Neuron (in vitro differentiated cells): Measurements from ENCODE around the gene DGAT2.

Experiments
- H2AFZ ChIP-seq: one replicate; pipeline ENCODE4 v1.6.1; 2013; ENCODE audit warnings: low read depth, mild to moderate bottlenecking, inconsistent platforms, low read length, moderate library complexity
- H3K27me3 ChIP-seq: one replicate; pipeline ENCODE4 v1.6.1; 2013; ENCODE audit warnings: low read length; ENCODE audit not compliant: insufficient read depth
- H3K36me3 ChIP-seq: one replicate; pipeline ENCODE4 v1.6.1; 2013; ENCODE audit warnings: low read length; ENCODE audit not compliant: insufficient read depth
- H3K4me1 ChIP-seq: one replicate; pipeline ENCODE4 v1.6.1; 2013; ENCODE audit warnings: low read length; ENCODE audit not compliant: insufficient read depth
- H3K4me3 ChIP-seq: 2 replicates; pipeline ENCODE4 v1.5.1; 2013; ENCODE audit warnings: mild to moderate bottlenecking, low read length, moderate library complexity
- H3K9me3 ChIP-seq: one replicate; pipeline ENCODE4 v1.6.1; 2013; ENCODE audit warnings: low read length

Gene DGAT2

DNA sequence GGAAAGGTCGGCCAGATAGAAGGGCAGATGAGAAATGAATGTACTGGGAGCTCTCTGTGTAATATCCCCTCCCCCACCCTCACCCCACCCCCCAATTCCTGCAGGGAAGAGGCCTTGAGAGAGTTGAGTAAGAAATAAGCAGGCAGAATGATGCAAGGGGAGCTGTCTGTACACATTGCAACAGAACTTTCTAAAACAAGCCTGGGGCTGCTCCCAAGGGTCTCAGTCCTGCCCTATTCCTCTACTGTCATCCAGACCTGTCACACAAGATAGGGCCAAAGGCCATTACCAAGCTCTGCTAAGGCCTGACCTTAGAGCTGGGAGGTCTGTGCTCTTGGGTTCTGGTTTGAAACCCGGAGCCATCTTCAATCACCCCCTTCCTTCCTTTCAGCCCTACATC lies 5.7 kb upstream of the DGAT2 start:
- peaks cover under 1% of the 10 kb centered on the region for H3K4me1 ChIP-seq

DNA sequence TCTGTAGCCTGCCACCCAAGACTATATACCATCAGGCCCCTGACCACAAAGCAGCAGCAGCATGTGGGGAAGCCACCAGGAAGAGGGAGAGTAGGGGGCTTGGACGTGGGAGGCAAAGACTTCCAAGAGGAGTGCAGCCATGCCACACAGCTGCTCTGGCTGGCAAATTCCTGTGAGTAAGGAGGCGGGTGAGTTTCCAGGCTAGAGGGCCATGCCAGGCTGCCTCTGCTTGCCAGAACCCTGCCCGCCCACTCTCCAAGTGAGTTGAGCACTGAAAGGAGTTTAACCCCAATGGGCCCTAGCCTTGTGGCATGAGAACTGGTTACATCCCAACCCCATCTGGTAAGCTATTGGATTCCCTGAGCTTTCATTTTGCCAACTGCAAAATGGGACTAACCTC lies 4.7 kb upstream of the DGAT2 start:
- H2AFZ ChIP-seq, result no peak overlapping the region
- no peaks in the 10 kb centered on the region for H3K36me3 ChIP-seq
- peaks cover 13% of the 10 kb centered on the region for H3K27me3 ChIP-seq
- peaks cover 7% of the 10 kb centered on the region for H3K4me1 ChIP-seq
- H3K9me3 ChIP-seq, result no peaks in the 10 kb centered on the region
- no peak overlapping the region for H3K4me3 ChIP-seq

More for the DNA sequence above, 5.7 kb upstream of the DGAT2 start:
- peaks cover 5% of the 10 kb centered on the region for H3K27me3 ChIP-seq
- H3K9me3 ChIP-seq, result no peaks in the 10 kb centered on the region
- no peak overlapping the region for H2AFZ ChIP-seq
- no peaks in the 10 kb centered on the region for H3K36me3 ChIP-seq
- no peak overlapping the region for H3K4me3 ChIP-seq

DNA sequence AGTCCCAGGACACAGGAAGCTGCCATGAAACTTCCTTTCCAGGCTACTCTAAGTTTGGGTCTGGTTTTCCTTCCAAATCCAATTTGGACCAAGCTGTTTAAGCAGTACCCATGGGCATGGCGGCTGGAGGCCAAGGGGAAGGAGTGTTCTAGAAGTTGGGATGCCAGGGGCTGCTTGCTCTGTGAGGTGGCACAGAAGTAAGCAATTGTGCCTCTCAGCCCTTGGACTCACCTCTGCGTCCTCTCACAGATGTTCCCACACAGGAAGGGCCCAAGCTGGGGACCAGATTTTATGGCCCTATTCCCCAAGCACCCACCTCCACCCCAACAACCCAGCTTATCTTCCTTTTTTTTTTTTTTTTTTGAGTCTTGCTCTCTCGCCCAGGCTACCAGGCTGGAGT lies 3.5 kb upstream of the DGAT2 start:
- Histone ChIP-seq H3K4me1 (peaks cover 7% of the 10 kb centered on the region), H3K27me3 (peaks cover 25% of the 10 kb centered on the region), H3K4me3 (no peak overlapping the region), H3K36me3 (no peaks in the 10 kb centered on the region), H3K9me3 (no peaks in the 10 kb centered on the region), H2AFZ (no peak overlapping the region)

DNA sequence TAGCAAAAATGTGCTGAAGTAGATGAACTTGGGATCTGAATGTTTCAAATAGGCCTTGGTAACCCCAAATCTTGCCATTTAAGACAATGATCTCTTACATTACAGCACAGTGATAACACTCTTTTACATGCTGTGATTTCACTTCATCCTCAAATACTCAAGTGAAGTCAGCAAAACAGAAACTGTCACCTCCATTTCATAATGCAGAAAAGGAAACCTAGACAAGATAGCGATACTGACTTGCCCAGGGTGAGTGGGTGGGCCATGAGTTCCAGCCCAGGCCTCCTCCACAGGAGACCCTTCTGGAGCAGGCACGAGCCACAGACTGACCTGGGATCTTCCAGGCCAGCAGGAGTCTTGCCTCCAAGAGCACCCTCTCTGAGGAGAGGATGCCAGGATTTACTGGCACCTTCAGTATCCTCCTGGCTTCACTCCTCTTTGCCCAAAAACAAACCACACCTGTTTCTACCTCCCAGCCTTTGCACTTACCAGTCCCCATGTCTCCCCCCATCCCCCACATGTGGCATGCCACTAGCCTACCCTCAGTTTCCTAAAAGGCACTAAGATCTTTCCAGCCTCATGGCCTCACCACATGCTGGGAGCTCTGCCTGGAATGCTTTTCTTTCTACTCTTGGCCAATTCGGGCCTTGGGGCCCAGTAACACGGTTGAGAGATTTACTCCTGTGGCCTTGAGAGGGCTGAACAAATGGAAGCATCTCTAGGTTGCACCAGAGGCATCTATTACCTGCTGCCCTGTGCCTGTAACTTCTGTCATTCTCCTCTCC lies 1.9 kb upstream of the DGAT2 start:
- Histone ChIP-seq H3K27me3 (peaks cover 39% of the 10 kb centered on the region), H3K4me1 (peaks cover 7% of the 10 kb centered on the region), H3K4me3 (no peak overlapping the region)

DNA sequence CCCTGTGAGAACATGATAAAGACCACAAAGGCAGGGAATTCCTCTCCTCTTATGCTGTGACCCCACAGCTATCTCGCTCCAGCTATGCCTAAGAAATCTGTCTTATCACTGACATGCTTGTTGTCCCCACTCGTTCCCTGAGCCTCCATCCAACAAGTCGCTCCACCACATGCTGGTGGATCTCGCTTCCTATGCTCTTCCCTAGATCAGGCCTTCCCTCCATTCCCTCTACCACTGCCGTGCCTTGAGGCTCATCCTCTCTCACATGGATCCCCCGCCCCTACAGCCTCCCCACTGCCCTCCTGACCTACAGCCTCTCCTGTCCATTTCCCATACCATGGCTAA lies 1.4 kb upstream of the DGAT2 start:
- no peak overlapping the region for H3K4me3 ChIP-seq
- peaks cover 43% of the 10 kb centered on the region for H3K27me3 ChIP-seq
- H3K36me3 ChIP-seq, result no peaks in the 10 kb centered on the region
- peaks cover 7% of the 10 kb centered on the region for H3K4me1 ChIP-seq
- H2AFZ ChIP-seq, result no peak overlapping the region
- no peaks in the 10 kb centered on the region for H3K9me3 ChIP-seq

More for the DNA sequence above, 1.9 kb upstream of the DGAT2 start:
- Histone ChIP-seq H2AFZ (no peak overlapping the region), H3K36me3 (no peaks in the 10 kb centered on the region), H3K9me3 (no peaks in the 10 kb centered on the region)

DNA sequence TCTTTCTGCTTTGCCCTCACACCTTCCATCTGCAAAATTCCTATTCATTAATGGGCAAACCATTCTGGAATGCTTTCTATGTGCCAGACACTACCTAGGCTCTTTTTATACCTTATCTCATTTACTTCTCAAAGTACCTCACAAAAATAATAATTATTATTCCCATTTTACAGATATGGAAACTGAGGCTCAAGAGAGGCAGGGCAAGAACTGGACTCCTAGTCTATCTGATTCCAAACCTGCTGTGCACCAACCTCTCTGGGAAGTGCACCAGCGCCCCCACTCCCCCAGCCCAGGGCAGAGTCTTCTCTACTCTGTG lies 826 bp upstream of the DGAT2 start:
- H3K27me3 ChIP-seq, result peaks cover 45% of the 10 kb centered on the region

DNA sequence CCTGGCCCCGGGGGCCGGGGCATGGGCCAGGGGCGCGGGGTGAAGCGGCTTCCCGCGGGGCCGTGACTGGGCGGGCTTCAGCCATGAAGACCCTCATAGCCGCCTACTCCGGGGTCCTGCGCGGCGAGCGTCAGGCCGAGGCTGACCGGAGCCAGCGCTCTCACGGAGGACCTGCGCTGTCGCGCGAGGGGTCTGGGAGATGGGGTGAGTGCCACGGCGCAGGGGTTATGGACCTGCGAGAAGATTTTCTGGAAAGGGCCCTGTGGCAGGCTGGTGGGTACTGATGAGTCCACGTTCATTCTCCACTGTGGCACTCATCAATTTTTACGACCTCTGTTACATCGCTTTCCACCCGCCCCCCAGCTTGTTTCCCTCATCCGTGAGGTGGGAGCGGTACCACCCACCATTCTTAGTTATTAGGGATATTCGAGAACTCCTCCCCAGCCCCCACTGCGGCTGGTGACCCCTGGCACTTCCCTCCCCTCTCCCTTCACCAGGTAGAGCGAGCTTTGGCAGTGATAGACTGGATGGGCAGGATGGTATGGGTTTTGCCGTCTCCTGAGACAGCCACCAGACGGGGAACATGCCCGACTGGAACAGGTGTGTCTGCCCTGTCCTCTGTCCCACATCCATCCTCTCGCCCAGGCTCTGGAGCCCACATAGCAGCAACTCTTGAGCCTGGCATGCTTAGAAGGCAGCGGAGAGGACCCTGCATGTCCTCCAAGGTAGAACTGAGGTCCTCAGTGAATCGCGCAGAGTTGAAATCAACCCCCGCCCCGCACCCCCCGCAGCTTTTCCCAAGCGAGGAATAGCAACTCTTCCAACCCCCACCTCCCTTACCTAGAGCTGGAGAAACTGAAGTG lies 562 bp downstream of the DGAT2 start:
- H3K27me3 ChIP-seq, result peaks cover 42% of the 10 kb centered on the region
- no peaks in the 10 kb centered on the region for H3K9me3 ChIP-seq
- H3K4me1 ChIP-seq, result peaks cover 7% of the 10 kb centered on the region
- peak overlapping the region; percentile 35 for H3K4me3 ChIP-seq
- no peaks in the 10 kb centered on the region for H3K36me3 ChIP-seq
- peak overlapping the region; percentile 99 for H2AFZ ChIP-seq

More for the DNA sequence above, 826 bp upstream of the DGAT2 start:
- Histone ChIP-seq H3K4me3 (no peak overlapping the region), H3K36me3 (no peaks in the 10 kb centered on the region), H3K9me3 (no peaks in the 10 kb centered on the region), H3K4me1 (peaks cover 7% of the 10 kb centered on the region), H2AFZ (no peak overlapping the region)

DNA sequence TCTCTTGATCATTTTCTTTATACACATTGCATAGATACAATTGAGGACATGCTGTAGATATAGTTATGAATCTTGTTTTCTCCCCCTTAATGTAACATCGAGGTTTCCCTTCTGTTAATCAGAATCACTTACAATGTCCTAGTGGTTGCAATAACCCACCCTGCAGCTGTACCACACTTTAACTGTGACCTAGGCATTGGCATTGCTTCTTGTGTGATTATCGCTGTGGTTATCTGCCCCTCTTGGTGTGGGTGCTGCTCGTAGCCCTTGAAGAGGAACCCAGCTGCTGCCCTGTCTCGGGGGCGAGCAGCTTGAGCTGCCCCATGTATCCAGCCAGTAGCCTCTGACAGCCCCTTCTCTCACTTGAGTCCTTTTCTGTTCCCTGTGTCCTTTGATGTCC lies 1.5 kb downstream of the DGAT2 start:
- H3K4me1 ChIP-seq, result peaks cover 7% of the 10 kb centered on the region
- H2AFZ ChIP-seq, result no peak overlapping the region
- peaks cover 39% of the 10 kb centered on the region for H3K27me3 ChIP-seq
- H3K36me3 ChIP-seq, result no peaks in the 10 kb centered on the region
- H3K9me3 ChIP-seq, result no peaks in the 10 kb centered on the region
- H3K4me3 ChIP-seq, result no peak overlapping the region

DNA sequence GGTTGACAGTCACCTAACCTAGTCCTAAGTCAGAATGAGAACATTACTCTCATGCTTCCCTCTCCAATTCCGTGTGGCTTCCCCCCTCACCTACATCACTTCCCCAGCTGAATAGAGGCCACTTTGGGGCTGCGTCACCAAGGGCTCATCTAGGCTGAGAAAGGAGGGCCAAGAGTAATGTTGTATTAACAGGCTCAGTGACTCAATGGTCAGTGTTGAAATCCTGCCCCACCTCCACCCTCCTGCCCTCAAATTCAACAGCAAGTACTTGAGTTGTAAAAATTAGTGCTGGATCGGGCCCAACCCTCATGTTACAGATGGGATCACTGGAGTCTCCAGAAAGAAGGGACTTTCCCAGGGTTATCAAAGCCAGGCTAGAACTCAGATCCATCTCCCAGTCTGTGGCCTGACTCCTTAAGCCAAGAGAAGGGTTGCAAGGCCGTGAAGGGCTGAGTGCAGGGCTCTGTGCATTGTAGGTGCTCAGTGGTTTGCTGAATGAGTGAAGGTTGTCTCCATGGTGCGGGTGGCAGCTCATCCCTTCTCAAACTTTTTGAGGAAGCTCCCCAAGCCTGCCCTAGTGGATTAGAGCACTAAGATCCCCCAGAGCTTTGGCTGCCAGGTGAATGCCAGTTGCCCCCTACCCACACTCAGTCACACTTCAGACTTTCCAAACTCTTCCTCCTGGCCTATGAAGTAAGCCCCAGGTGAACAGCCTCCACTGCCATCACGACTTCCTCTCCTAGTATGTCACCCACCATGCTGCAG lies 3.2 kb downstream of the DGAT2 start:
- Histone ChIP-seq H3K36me3 (no peaks in the 10 kb centered on the region), H3K4me1 (peaks cover 7% of the 10 kb centered on the region), H2AFZ (no peak overlapping the region), H3K27me3 (peaks cover 39% of the 10 kb centered on the region), H3K4me3 (no peak overlapping the region), H3K9me3 (no peaks in the 10 kb centered on the region)

DNA sequence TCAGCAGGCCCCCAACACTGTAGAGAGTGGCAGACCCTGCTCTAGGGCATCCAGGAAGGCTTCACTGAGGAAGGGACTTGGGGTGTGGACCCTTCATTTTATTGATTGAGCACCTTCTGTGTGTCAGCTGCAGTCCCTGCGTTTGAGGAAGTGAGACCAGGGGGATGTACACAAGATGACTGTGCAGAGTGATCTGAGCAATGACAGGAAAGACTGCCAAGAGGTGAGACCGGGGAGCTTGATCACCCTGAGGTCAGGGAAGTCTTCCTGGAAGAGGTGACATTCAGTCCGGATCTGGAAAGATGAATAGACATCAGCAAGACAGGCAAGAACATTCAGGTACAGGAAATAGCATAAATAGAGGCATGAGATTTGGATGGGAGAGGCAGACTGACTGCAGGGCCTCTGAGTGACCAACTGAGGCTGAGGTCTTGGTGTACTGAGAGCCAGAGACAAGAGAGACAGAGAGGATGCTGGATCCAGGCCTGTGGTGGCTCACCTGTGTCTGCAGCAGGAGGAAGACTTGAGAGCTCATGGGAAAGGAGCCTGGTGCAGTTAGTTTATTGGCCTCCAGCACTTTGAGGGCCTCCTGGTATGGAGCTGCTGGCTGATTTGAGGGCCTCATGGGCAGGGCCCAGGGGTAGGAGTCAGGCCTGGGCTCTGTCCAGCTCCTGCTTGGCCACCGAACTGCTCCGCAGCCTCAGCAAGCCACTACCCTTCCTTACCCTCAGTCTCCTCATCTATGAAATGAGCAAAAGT lies 5.2 kb downstream of the DGAT2 start:
- no peaks in the 10 kb centered on the region for H3K9me3 ChIP-seq
- H3K4me1 ChIP-seq, result no peaks in the 10 kb centered on the region
- H3K27me3 ChIP-seq, result peaks cover 36% of the 10 kb centered on the region
- H2AFZ ChIP-seq, result no peak overlapping the region
- no peak overlapping the region for H3K4me3 ChIP-seq
- H3K36me3 ChIP-seq, result no peaks in the 10 kb centered on the region

DNA sequence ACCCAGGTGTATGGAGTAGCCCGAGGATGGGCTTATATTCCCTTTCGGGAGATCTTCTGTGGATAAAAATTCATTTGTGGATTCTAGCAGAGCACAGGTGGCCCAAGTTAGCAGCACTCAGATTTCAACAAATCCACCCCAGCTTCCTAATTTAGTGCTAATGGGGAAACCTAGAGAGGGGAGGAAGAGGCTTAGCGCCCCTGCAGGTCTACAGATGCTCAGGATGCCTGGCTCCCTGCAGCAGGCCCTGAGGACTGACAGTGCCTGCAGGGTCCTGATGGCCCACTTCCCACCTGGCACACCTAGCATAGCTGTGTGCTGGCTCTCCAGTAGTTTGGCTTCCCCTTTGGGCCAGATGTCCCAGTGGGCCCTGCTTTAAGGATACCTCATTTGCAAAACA lies 6.5 kb downstream of the DGAT2 start:
- H3K4me3 ChIP-seq, result no peak overlapping the region
- no peaks in the 10 kb centered on the region for H3K36me3 ChIP-seq
- no peak overlapping the region for H2AFZ ChIP-seq
- no peaks in the 10 kb centered on the region for H3K4me1 ChIP-seq
- no peaks in the 10 kb centered on the region for H3K9me3 ChIP-seq
- peaks cover 23% of the 10 kb centered on the region for H3K27me3 ChIP-seq

DNA sequence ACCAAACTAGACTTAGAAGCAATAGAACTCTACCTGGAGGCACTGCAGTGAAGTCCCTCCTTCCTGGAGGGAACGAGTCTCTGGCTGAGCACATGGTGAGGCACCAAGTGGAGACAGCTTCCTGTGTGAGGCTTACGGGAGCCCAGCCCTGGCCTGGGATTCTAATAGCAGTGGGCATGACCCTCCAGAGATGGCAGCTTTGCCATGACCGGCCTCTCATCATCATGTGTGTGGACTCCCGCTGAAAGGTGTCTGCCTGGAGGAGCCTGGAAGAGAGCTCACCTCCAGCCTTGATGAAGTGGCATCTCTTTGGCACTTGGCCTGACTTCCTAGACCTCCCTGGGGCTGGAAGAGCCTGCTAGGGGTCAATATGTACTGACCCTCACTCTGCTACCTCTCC lies 8.0 kb downstream of the DGAT2 start:
- H3K4me1 ChIP-seq, result no peaks in the 10 kb centered on the region
- H3K27me3 ChIP-seq, result peaks cover 9% of the 10 kb centered on the region
- no peaks in the 10 kb centered on the region for H3K36me3 ChIP-seq
- no peaks in the 10 kb centered on the region for H3K9me3 ChIP-seq
- H2AFZ ChIP-seq, result no peak overlapping the region
- H3K4me3 ChIP-seq, result no peak overlapping the region
